NB4 (cell line): ENCODE results near the gene CDH4.

Source experiments
- MYC ChIP-seq: IDR thresholded peaks from 2 replicates; pipeline ENCODE4 v1.6.1; 2011; ENCODE audit warnings: low read depth, low read length
- POLR2A ChIP-seq: IDR thresholded peaks from 2 replicates; pipeline ENCODE4 v1.6.1; 2011; ENCODE audit warnings: mild to moderate bottlenecking; ENCODE audit not compliant: insufficient read length; ENCODE audit errors: extremely low read depth
- TF ChIP-seq, protein P1 (sequence below): IDR thresholded peaks from one replicate; pipeline ENCODE4 v1.5.1; 2012; ENCODE audit warnings: low read depth, low read length

DNA sequence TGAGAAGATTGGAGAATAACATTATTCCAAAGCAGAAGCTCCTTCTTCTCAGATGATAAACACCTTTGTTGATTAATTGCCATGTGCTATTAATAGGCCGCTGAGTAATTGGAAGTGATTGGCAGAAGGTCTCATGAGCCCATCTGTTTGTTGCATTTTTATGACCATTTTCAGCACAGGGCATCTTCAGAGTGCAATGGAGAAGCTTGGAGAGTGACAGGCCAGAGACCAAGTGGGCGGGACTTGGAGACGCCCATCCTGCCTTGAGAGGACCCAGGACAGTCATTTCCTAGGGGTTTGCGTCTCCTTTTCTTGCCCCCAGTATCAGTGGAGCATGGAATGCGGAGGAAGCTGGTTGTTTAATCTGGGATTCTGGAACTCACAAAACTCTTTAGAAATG lies 89.5 kb downstream of the CDH4 start:
- no peak for TF ChIP-seq MYC
- TF ChIP-seq, protein P1, sequence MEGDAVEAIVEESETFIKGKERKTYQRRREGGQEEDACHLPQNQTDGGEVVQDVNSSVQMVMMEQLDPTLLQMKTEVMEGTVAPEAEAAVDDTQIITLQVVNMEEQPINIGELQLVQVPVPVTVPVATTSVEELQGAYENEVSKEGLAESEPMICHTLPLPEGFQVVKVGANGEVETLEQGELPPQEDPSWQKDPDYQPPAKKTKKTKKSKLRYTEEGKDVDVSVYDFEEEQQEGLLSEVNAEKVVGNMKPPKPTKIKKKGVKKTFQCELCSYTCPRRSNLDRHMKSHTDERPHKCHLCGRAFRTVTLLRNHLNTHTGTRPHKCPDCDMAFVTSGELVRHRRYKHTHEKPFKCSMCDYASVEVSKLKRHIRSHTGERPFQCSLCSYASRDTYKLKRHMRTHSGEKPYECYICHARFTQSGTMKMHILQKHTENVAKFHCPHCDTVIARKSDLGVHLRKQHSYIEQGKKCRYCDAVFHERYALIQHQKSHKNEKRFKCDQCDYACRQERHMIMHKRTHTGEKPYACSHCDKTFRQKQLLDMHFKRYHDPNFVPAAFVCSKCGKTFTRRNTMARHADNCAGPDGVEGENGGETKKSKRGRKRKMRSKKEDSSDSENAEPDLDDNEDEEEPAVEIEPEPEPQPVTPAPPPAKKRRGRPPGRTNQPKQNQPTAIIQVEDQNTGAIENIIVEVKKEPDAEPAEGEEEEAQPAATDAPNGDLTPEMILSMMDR = no peak
- no peak for TF ChIP-seq POLR2A
